Astrocyte (in vitro differentiated cells and primary cell): ENCODE measurements around the gene ALK.

Experiments used
- EZH2 ChIP-seq: IDR thresholded peaks from 2 replicates; pipeline ENCODE4 v1.6.1; 2012; ENCODE audit warnings: mild to moderate bottlenecking, low read length, inconsistent platforms; ENCODE audit not compliant: insufficient read depth
- TF ChIP-seq, protein P1 (sequence below): IDR thresholded peaks from 2 replicates; pipeline ENCODE4 v1.5.1; 2011; ENCODE audit warnings: low read depth, mild to moderate bottlenecking, inconsistent platforms, low read length, moderate library complexity; ENCODE audit not compliant: insufficient read depth

DNA sequence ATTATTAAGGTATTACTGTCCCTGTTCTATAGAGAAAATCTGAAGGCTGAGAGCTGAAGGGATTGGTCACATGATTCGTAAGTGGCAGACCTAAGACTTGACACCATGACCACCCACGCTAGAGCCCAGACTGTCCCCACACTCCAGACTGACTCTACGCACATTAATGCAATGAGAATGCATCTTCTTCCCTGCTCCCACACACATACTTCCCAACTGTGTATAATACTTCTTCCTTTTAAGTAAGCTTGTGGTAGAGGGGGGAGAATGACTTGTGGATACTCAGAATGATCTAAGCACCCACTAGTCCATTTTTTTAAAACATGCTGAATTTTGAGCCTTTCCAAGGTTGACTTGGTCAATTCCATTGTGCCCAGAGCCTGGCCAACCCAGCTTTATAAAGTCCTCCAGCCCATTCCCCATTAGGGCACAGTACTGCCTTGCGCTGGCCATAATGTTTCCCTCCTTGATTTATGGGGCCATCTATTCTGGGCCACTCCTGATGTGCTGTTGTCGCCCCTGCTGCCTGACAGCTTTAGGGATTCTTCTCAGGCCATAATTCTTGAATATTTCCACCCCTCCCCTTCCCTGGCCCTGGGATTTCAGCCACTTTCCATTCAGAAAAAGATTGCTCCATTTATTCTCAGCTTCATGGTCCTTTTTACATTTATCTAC, 28.7 kb downstream of the ALK start:
- TF ChIP-seq, protein P1, sequence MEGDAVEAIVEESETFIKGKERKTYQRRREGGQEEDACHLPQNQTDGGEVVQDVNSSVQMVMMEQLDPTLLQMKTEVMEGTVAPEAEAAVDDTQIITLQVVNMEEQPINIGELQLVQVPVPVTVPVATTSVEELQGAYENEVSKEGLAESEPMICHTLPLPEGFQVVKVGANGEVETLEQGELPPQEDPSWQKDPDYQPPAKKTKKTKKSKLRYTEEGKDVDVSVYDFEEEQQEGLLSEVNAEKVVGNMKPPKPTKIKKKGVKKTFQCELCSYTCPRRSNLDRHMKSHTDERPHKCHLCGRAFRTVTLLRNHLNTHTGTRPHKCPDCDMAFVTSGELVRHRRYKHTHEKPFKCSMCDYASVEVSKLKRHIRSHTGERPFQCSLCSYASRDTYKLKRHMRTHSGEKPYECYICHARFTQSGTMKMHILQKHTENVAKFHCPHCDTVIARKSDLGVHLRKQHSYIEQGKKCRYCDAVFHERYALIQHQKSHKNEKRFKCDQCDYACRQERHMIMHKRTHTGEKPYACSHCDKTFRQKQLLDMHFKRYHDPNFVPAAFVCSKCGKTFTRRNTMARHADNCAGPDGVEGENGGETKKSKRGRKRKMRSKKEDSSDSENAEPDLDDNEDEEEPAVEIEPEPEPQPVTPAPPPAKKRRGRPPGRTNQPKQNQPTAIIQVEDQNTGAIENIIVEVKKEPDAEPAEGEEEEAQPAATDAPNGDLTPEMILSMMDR = no peak
- TF ChIP-seq EZH2 = no peak
